HepG2 (cell line): Measurements from ENCODE around the gene ATXN8OS. TPM values are rescaled to one million over a fixed set of nuclear protein-coding genes. Genes with fewer than 3 reads are reported as not detected.

Source experiments
- polyA plus RNA-seq, 8 experiments: library from polyadenylated mRNA; depleted of rRNA in 3 of 8; stranded (reverse) in 7 of 8; unstranded in 1 of 8; fragments of >200 nt; fragmentation: Illumina TruSeq in 4 of 8; extraction: Trizol in 4 of 8; gene quantifications; 2 replicates each; pipeline versions ENCODE4 v1.2.1 to v1.2.3, GENCODE V29; 2011 to 2016; ENCODE audit warnings: low read depth in 4 of 8, missing spikeins in 1 of 8, mixed read lengths in 1 of 8; ENCODE audit not compliant: insufficient read depth in 1 of 8
- total RNA-seq, 5 experiments: library from RNA; depleted of rRNA; stranded (reverse); fragments of >200 nt; fragmentation: Illumina TruSeq; extraction: Trizol; gene quantifications; 2 replicates each; pipeline ENCODE4 v1.2.3, GENCODE V29; 2016; ENCODE audit warnings: low read depth in 1 of 5

Gene ATXN8OS
- total and polyA plus RNA-seq, 2 of the 13 experiments (the other 11 are each of a cell fraction or from before 2014, with no cell fraction given) = not detected

Other genes starting within 250 kb of the ATXN8OS start
- gene KLHL1, start 626 bp downstream of the ATXN8OS start, total RNA-seq (2016; rRNA removed; fragmentation: Illumina TruSeq; extraction: Trizol) = not detected in 2 replicates
- gene KLHL1, start 626 bp downstream of the ATXN8OS start, polyA plus RNA-seq (2011; rRNA removed) = 0.01 TPM in 1 of 2 replicates, not detected in the other